ENCODE results near the gene GSTO2.

Gene GSTO2

GRCh38 chr10:104328896-104329710 is 60.1 kb downstream of the GSTO2 start:
- DNase-seq = peak; percentile 79

- DNase-seq = no peak
These were observed 60.8 kb downstream of the GSTO2 start for GRCh38 chr10:104329735-104330134.

DNA sequence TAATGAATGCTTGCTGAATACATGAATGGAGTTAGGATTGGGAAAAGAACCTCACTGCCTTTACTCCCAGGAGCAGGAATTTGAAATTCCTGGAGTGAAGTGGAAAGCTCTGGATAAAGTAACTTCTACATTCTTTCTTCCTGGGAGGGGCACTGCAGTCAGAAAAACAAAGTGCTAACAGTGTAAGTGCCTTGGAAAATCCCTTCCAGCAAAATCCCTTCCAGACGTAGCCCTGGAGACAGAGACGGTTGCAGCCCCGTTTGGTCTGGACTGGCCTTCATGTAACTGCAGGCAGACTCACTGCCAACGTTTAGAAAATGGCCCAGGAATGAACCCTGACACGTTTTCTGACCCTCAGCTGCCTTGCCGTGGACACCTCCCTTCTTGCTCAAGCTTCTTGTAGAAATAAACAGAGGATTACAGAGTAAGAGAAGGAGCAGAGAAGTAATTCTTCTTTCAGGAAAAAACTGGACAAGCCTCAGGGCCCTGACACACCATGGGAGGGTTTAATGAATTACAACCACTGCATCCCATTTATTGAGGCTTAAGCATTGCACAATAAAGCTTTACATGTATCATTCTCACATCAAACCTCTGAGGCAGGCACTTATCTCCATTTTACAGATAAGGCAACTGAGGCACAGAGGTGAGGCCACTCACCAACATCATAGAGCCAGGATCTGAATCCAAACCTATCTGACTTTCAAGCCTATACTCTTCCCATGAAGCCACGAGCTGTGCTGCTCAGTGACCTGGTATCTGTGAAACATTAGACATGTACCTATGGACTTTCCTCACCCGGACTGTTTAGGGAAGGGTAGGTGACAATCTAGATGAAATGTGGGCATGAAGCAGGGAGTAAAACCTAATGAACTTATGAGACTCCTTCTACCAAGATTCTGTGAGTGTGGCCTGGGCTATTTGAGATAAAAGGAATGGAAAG is 61.5 kb downstream of the GSTO2 start:
- DNase-seq = no peak

GRCh38 chr10:104331208-104331838 is 62.3 kb downstream of the GSTO2 start:
- no peak for DNase-seq

DNA sequence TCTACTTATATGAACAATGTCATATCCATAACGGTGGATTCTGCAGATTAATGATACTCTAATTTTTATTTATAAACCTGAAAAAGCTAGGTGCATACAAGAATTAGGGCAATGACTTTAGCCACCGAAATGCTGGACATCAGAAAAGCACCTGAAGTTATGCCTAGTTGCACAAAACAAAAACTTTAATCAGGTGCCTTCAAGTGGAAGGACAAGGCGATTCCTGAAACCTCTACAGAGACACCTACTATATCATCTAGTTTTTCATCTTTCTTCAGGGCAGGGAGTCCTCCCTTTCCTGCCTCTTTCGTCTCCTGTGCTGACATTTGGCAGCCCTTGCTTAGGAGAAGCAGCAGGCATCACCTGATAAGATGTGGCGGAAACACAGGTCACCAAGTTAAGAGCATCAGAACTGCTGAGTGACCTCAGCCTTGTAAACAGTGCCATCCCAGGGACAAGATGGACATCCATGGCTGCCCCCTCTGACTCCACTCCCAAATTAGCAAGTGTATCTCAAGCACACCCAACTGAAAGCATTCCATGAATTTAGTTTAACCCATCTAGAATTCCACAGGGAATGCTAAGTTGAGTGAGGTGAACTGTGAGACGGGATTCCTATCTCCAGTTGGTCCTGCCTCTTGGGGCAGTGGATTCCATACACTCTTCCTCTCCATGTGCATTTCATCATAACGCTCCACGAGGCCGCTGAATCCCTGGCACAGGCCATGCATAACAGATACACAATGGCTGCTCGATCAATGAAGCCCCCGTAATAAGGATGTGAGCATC is 63.5 kb downstream of the GSTO2 start:
- no peak for DNase-seq

DNA sequence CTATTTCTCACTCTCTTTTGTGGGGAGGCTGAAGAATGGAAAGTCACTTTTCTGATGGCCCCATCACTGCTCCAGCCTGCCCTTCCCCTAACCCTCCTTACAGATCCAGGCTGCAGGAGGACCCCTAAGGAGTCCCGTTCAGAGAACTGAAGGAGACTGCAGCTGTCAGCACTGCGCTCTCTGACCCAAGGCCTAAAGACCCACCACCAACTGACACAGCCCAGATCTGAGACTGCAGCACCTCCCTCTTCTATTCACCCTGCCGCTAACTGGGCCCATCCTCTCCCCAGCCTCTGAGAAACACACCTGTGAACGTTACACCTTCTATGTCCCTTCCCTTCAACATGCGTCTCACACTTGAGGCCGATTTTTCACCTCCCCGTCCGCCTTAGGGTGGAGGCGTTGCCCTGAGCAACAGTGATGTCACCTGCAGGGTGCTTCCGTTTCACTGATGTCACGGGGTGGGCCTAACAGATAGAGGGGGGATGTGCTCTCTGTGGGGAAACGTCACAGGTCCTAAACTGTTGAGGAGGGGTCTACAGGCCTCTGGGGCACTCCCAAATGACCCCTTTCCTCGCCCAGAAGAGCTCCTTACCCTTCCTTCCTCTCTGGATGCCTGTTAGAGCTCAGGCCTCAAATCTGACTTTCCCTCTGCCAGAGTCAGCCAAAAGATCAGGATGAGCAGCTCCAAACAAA is 64.2 kb downstream of the GSTO2 start:
- DNase-seq = peak; percentile 85

DNA sequence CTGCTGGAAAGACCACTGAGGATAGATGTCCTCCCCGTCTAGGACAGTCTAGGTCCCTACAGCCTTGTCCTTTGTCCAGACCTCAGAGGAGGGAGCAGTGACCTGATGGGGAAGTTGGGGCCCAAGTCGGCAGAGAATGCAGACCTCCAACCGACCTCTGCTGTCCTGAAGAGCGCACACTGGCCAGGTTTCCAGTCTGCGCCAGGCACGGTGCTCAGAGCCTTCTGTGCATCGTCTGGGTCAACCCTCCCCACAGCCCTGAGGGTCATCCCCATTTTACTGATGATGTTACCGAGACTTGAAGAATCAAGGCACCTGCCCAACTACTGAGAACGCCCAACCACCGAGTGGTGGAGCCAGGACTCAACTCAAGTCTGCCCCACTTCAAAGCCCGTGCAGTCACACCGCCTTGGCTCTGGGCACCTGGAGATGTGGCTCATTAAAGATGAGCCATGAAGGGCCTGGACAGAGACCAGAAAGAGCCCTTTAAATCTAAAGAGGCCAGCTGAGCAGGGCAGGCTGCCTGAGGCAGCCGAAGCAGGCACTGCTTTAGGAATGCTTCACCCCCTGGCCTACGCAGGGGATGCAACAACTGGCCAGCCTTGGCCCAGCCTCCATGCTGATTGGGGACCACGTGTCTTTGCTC is 64.9 kb downstream of the GSTO2 start:
- no peak for DNase-seq

GRCh38 chr10:104334561-104334960 is 65.6 kb downstream of the GSTO2 start:
- no peak for DNase-seq

DNA sequence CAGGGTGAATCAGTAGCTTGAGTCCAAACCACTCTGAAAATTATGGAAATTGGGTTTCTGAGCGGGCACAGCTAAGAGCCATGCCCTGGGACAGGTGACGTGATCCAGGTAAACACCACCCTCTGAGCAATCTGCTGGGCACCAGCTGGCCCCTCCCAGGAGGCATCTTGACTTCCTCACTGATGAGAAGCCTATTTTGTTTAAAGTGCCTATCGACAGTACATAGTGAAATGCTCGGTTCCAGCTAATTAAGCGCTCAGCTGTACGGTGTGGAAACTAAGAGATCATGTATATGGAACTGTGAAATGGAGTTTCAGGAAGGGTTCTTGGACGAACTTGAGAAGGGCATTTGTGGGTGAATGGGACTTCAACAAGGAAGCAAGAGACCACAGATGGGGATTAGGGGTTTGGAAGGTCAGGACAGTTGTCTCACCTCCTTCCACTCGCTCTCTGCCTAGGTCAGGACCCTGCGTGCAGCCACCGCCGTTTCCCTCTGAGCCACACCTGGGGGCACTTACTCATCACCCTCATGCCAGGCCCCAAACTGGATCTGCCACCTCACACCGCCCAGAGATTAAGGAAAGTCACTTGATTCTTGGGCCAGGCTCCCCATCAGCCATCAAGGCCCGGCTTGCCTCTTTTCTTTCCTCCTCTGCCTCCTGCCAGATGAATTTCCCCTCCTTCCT is 66.1 kb downstream of the GSTO2 start:
- no peak for DNase-seq

DNA sequence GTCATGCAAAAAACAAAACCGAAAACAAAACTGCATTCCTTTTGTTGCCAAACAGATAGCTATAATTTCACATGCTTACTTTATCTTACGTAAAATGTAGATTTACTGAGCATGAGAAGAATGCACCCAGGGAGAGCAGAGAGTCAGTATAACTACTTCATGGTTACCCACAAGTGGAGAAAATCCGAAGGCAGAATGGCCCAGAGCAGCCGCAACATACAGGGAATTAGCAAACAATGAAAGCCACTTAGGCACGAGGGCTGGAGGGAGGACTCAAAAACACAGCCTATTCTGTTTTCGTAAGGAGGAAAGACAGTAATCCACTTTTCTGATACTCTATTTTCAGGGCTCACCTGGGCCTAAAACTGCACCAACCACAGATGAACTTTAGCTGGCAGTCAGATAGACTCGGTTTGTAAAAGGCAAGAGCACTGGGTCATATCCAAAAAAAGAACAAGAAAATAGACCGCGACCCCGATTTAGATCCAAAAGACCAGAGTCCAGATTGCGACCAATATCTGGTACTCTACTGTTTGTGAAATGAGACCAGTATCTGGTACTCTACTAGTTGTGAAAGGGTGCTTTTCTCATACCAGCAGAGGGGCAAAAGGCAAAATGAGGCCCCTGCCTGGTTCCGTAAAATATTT is 68.0 kb downstream of the GSTO2 start:
- DNase-seq = no peak

DNA sequence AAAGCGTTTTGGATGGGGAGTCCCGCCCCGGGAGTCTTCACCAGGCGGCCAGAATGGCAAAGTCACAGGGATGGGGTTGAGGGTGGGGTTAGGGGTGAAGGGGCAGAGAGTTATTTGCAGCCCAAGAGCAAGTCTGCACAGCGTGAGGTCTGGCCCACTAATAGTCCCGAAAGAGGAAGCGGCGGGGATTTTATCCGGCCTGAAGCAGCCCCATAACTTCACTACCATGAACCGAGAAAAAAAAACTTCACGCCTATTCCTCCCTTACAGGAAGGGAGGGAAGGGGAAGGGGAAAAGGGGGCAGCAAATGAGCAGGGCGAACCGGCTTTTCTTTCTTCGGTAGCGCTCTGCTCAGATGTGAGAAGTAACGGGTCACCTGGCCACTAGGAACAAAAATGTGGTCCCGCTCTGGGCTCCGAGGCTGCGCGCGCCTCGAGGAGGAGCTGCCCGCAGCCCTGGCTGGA is 68.6 kb downstream of the GSTO2 start:
- no peak for DNase-seq

DNA sequence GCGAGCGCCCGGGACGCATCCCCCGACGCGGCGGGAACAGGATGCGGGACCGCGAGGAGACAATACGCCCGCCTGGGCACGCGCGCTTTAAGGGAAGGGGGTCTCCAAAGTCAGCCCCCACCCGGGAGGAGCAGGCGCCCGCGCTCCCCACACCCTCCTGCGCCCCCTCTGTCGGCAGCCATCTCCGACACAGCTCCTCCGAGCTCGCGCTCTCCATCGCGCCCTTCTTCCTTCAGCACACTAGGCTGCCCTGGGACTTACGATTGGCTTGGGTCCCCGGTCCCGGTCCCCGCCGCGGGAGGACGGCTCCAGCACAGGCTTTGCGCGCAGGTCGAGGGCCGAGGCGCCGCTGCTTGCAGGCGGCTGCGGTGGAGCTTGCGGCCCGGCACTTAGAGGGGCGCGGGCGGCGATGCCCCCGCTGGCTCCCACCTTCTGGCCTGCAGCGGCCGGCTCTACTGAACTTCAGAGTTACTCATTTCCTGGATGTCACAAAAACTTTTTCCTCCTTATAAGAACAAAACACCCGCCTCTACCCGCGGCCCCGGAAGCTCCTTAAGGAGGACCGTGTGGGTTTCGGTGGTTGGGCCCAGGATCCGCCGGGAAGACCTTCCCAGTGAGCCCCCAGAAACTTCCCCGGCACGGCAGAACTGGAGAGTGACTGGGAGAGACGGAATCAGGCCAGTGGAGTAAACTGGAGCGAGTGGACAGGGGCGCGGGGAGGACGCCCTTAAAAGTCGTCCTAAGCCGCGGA is 69.2 kb downstream of the GSTO2 start, which contains the start of gene ITPRIP:
Gene ITPRIP, minus strand, starts transcription at position 481 of the 751 bp plus-strand sequence. CDS start 22,414 bp downstream, outside the sequence.
- peak; percentile 70 for DNase-seq

DNA sequence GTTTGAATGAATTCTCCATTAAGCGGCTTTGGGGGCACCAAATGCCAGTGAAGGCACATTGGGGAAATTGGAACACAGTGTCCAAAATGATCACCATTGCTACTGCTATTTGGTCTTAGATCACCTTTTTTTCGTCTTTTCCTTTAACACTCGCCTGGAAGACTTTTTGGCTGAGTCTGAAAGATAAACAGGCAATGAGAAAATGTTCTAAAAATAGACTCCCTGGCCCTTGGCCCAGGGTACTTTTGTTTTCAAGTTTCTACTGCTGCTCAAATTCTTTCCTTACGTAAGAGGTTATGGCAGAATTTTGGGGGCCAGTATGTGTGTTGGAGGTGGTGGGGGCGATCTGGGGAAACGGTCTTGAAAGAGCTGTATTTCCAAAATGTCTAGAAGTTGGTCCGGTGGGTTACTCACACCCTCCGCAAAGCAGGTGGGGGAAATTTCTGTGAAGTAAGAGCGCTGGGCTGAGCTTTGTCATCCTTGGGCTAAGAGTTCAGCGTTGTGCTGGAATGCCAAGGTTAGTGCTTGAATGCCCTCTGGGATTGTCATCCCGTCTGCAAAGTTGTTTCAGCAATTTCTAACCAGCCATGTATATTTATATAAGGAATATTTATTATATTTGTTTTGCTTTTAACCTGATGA is 70.6 kb downstream of the GSTO2 start:
- DNase-seq = no peak

DNA sequence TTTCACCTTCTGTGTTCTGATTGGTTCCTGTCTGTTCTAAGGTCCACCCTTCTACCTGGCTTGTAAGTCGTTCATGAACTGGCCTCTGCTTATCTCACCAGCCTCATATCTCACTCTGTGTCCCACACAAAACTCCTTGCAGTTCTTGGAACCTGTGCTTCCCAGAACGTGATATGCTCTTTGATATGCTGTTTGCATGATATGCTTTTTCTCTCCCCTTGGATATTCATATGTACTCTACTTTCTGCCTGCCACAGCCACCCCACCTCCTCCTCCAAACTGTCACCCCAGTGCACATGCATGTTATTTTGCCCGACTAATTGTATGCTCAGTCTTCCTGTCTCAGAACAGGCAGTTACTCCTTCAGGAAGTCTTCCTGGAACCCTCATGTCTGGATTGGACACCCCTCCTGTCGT is 71.1 kb downstream of the GSTO2 start:
- no peak for DNase-seq

DNA sequence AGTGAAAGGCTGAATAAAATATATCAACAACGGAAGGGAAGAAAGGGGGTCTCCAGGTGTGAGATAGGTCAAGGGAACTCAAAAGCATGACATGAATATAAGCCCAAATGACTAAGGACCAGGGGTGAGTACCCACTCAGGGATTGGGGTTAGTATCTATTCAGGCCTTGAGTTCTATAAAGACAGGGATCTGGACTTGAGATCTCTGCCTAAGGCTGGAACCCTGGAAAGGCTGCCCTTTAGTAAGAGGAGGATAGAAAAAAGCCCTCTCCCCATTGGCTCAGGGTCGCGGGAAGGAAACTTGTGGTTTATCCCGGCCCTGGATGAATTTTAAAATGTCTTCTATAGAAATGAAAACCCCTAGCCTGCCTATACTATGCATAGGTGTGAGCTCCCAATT is 71.7 kb downstream of the GSTO2 start:
- no peak for DNase-seq

DNA sequence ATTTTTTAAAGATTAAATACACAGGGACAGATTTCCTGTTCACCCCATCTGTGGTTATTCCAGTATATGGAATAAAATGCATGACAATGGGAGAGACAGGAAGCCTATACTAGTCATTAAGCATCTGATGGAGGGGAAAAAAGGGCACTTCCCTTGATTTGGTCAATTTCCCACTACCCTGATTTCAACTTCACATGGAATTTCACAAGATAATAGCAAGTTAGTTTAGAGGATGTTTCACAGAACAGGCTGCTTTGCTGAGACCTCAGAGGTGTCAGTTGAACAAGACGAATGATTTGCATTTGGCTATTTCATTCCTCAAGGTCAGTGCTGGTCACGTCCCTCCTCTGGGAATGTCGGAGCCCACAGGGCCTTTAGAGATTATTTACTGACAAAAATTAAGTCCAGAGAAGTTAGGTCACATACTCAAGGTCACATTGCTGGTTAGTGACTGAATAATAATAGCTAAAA is 74.0 kb downstream of the GSTO2 start:
- DNase-seq = no peak

GRCh38 chr10:104344219-104344618 is 75.2 kb downstream of the GSTO2 start:
- no peak for DNase-seq

DNA sequence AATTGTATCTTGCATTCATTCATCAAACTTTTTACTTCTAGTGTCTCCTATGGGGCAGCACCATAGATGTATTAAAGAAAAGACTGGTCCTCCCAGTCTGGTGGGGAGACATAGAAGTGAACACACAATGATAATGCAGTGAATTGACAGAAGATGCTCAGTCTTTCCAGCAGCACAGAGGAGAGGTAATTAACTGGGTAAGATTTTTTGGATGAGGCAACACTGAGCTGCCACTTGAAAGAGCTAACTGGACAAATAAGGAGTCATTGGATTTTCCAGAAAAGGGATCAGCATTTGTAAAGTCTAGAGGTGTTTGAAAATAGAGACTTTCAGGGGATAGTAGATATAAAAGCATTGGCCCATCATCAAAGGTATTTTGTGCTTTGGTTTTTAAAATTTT is 76.5 kb downstream of the GSTO2 start:
- DNase-seq = no peak

GRCh38 chr10:104345941-104346340 is 77.0 kb downstream of the GSTO2 start:
- no peak for DNase-seq
